ENCODE results near the gene RXRA. TPM values are rescaled to one million over a fixed set of nuclear protein-coding genes. Genes with fewer than 3 reads are reported as not detected.

Gene RXRA
- polyA plus RNA-seq, 1 of the 3 experiments (the other 2 are of a cell fraction): 7.6 TPM

DNA sequence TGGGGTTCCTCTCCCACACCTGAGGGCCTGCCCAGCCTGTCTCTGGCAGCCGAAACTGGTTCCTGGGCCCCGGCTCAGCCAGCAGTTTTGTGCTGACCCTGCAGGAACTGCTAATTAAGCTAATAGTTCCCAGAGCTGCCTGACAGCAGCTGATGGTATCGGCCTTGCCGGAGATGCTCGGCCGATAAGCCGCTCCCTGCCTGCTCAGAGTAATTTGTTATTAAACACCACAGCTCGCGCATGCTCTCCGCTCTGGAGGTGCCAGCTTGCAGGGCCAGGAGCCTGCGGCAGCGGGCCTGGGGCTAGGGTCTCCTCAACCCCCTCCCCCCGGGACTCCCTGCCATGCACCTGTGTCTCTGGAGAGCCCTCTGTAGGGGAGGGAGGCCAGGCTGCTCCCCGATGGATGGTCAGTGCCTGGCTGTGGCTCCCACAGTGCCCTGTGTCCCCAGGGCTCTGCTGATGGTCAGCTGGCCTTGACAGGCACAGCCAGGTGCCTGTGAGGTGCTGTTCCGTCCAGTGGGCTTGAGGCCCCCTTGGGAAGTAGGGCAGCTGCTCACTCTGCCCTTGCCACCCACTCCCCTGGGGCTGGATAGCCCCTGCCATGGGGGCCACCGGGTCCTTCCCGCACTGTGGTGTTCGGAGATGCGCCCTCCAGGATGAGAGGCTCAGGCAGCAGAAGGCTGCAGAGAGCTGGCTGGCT is 41.7 kb downstream of the RXRA start:
- Histone ChIP-seq H2AFZ (ENCODE audit: low read depth) (no peak overlapping the region), H3K9ac (no peak overlapping the region), H3K79me2 (ENCODE audit: insufficient read depth) (peaks cover 62% of the 10 kb centered on the region), H3K9me3 (no peaks in the 10 kb centered on the region), H3K27ac (ENCODE audit: low read depth in 2 of 2, low read length in 1 of 2) (peak overlapping the region in 1 of 2 experiments; percentile 98; a peak in 2 of 4 replicates), H3F3A (replicated peaks; ENCODE audit: insufficient read depth) (no peaks in the 10 kb centered on the region), H3K36me3 (replicated peaks in 1 of 2; ENCODE audit: control insufficient read depth in 1 of 2, insufficient read depth in 2 of 2, low read length in 1 of 2) (no peaks in the 10 kb centered on the region), H3K4me2 (peak overlapping the region; percentile 75; the same call in 1 of the 2 replicates), H3K27me3 (ENCODE audit: insufficient read depth) (no peaks in the 10 kb centered on the region), H3K4me1 (ENCODE audit: control insufficient read depth in 1 of 2, insufficient read depth in 2 of 2, low read depth in 1 of 2, low read length in 1 of 2) (peaks cover 32 to 66% of the 10 kb centered on the region in 2 experiments), H3K4me3 (ENCODE audit: low read depth in 2 of 2, low read length in 1 of 2) (no peak overlapping the region), H4K20me1 (ENCODE audit: insufficient read depth) (peaks cover 92% of the 10 kb centered on the region), H3K9me2 (no peaks in the 10 kb centered on the region)
- ChIA-PET CTCF (interaction anchor here (0.8 to 3.0 kb wide), 7 partner anchors 9 to 197 kb away, joined by 3 to 20 read pairs (median 6); no protein-coding TSS in a partner anchor), POLR2A (interaction anchor here (0.6 to 2.0 kb wide), 8 partner anchors 11 to 107 kb away, joined by 3 to 11 read pairs (median 3); no protein-coding TSS in a partner anchor)
- WGBS (ENCODE audit: low lambda C conversion rate): 30% methylated on average over 7 of the region's 19 CpGs
- DNase-seq: peak; percentile 83
- TF ChIP-seq, protein P1, sequence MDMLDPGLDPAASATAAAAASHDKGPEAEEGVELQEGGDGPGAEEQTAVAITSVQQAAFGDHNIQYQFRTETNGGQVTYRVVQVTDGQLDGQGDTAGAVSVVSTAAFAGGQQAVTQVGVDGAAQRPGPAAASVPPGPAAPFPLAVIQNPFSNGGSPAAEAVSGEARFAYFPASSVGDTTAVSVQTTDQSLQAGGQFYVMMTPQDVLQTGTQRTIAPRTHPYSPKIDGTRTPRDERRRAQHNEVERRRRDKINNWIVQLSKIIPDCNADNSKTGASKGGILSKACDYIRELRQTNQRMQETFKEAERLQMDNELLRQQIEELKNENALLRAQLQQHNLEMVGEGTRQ (IDR thresholded peaks at IDR 0.05; ENCODE audit: borderline replicate concordance, low read depth, low read length): no peak; the same call in 1 of the 2 replicates
- TF ChIP-seq, protein P2, sequence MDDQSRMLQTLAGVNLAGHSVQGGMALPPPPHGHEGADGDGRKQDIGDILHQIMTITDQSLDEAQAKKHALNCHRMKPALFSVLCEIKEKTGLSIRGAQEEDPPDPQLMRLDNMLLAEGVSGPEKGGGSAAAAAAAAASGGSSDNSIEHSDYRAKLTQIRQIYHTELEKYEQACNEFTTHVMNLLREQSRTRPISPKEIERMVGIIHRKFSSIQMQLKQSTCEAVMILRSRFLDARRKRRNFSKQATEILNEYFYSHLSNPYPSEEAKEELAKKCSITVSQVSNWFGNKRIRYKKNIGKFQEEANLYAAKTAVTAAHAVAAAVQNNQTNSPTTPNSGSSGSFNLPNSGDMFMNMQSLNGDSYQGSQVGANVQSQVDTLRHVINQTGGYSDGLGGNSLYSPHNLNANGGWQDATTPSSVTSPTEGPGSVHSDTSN (IDR thresholded peaks at IDR 0.05): peak; percentile 64
- TF ChIP-seq TEAD4 (IDR thresholded peaks at IDR 0.05; ENCODE audit: borderline replicate concordance, insufficient read depth) (0 out of 2 replicates have a peak, but pooled peaks have one; percentile 39), MXI1 (IDR thresholded peaks at IDR 0.05; ENCODE audit: low read depth, low read length) (peak; percentile 73), RFX5 (IDR thresholded peaks at IDR 0.05; ENCODE audit: low read length) (0 out of 2 replicates have a peak, but pooled peaks have one; percentile 6), RXRA (IDR thresholded peaks at IDR 0.05; ENCODE audit: borderline replicate concordance, low read depth) (no peak), POLR2AphosphoS5 (IDR thresholded peaks at IDR 0.05; ENCODE audit: low read depth, low read length) (0 out of 2 replicates have a peak, but pooled peaks have one; percentile 35), GABPA (IDR thresholded peaks at IDR 0.05; ENCODE audit: low read depth) (no peak), EZH2phosphoT487 (IDR thresholded peaks at IDR 0.05; ENCODE audit: borderline replicate concordance, low read depth) (no peak), CHD2 (IDR thresholded peaks at IDR 0.05; ENCODE audit: low read length, partially characterized antibody) (peak; percentile 89), FOSL2 (IDR thresholded peaks at IDR 0.05; ENCODE audit: borderline replicate concordance, low read depth) (no peak), MEF2A (IDR thresholded peaks at IDR 0.05; ENCODE audit: borderline replicate concordance, low read depth) (no peak), YY1 (IDR thresholded peaks at IDR 0.05; ENCODE audit: low read depth) (no peak), SIN3A (IDR thresholded peaks at IDR 0.05; ENCODE audit: borderline replicate concordance, low read depth, low read length) (no peak), NRF1 (IDR thresholded peaks at IDR 0.05; ENCODE audit: low read depth, low read length) (peak; percentile 67), EP300 (IDR thresholded peaks at IDR 0.05; ENCODE audit: borderline replicate concordance in 1 of 2, low read depth in 1 of 2, low read length in 1 of 2) (peak in 1 of 2 experiments; percentile 96; a peak in 3 of 4 replicates), FOXM1 (IDR thresholded peaks at IDR 0.05; ENCODE audit: low read depth) (no peak), FOXJ3 (CRISPR knock-in tag; IDR thresholded peaks at IDR 0.05) (peak; percentile 82), GATA2 (CRISPR knock-in tag; IDR thresholded peaks at IDR 0.05) (peak; percentile 100), TAF1 (IDR thresholded peaks at IDR 0.05; ENCODE audit: borderline replicate concordance, low read depth, low read length) (no peak), TCF12 (IDR thresholded peaks at IDR 0.05) (peak; percentile 87)
- TF ChIP-seq, protein P3, sequence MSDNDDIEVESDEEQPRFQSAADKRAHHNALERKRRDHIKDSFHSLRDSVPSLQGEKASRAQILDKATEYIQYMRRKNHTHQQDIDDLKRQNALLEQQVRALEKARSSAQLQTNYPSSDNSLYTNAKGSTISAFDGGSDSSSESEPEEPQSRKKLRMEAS (IDR thresholded peaks at IDR 0.05; ENCODE audit: low read depth): no peak
- TF ChIP-seq, protein P4, sequence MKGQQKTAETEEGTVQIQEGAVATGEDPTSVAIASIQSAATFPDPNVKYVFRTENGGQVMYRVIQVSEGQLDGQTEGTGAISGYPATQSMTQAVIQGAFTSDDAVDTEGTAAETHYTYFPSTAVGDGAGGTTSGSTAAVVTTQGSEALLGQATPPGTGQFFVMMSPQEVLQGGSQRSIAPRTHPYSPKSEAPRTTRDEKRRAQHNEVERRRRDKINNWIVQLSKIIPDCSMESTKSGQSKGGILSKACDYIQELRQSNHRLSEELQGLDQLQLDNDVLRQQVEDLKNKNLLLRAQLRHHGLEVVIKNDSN (IDR thresholded peaks at IDR 0.05; ENCODE audit: borderline replicate concordance, low read depth): no peak
- TF ChIP-seq, protein P5, sequence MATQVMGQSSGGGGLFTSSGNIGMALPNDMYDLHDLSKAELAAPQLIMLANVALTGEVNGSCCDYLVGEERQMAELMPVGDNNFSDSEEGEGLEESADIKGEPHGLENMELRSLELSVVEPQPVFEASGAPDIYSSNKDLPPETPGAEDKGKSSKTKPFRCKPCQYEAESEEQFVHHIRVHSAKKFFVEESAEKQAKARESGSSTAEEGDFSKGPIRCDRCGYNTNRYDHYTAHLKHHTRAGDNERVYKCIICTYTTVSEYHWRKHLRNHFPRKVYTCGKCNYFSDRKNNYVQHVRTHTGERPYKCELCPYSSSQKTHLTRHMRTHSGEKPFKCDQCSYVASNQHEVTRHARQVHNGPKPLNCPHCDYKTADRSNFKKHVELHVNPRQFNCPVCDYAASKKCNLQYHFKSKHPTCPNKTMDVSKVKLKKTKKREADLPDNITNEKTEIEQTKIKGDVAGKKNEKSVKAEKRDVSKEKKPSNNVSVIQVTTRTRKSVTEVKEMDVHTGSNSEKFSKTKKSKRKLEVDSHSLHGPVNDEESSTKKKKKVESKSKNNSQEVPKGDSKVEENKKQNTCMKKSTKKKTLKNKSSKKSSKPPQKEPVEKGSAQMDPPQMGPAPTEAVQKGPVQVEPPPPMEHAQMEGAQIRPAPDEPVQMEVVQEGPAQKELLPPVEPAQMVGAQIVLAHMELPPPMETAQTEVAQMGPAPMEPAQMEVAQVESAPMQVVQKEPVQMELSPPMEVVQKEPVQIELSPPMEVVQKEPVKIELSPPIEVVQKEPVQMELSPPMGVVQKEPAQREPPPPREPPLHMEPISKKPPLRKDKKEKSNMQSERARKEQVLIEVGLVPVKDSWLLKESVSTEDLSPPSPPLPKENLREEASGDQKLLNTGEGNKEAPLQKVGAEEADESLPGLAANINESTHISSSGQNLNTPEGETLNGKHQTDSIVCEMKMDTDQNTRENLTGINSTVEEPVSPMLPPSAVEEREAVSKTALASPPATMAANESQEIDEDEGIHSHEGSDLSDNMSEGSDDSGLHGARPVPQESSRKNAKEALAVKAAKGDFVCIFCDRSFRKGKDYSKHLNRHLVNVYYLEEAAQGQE (IDR thresholded peaks at IDR 0.05; ENCODE audit: low read depth, low read length): no peak
- TF ChIP-seq, protein P6, sequence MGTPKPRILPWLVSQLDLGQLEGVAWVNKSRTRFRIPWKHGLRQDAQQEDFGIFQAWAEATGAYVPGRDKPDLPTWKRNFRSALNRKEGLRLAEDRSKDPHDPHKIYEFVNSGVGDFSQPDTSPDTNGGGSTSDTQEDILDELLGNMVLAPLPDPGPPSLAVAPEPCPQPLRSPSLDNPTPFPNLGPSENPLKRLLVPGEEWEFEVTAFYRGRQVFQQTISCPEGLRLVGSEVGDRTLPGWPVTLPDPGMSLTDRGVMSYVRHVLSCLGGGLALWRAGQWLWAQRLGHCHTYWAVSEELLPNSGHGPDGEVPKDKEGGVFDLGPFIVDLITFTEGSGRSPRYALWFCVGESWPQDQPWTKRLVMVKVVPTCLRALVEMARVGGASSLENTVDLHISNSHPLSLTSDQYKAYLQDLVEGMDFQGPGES (IDR thresholded peaks at IDR 0.05; ENCODE audit: low read depth, low read length): no peak
